ENCODE measurements around the gene DDOST.

- TF ChIP-seq CTCF (IDR thresholded peaks at IDR 0.05) (no peak), POLR2A (IDR thresholded peaks at IDR 0.05) (no peak)
Measured at GRCh38 chr1:20603504-20604464, 57.4 kb downstream of the DDOST start.

All from adrenal gland (tissue), 5 donors.